GM19463 (cell line): Measurements from ENCODE around the gene MEMO1.
"Not testable (repeated sequence)": the region's sequence is repeated elsewhere in the genome, so short reads cannot be mapped to it uniquely, and the experiment has no call there.

ENCODE experiments used
- ATAC-seq: cut with Tn5 transposase; IDR thresholded peaks from one replicate; pipeline ENCODE4 v1.9.1; 2021; ENCODE audit warnings: mild to moderate bottlenecking, moderate library complexity; ENCODE audit not compliant: unreplicated experiment

Gene MEMO1

DNA sequence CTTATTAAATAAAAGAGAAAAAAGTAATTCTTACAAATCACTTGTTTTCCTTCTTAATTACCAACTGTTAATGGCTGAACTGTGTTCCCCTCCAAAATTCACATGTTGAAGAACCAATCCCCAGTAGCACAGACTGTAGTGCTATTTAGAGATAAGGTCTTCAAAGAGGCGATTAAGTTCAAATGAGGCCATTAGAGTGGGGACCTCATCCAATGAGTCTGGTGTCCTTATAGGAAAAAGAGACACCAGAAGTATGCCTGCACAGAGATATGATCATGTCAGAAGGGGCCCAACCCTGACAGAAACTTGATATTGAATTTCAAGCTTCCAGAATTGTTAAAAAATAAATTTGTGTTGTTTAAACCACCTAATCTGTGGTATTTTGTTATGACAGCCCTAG, 89.8 kb downstream of the MEMO1 start:
- ATAC-seq: no peak

DNA sequence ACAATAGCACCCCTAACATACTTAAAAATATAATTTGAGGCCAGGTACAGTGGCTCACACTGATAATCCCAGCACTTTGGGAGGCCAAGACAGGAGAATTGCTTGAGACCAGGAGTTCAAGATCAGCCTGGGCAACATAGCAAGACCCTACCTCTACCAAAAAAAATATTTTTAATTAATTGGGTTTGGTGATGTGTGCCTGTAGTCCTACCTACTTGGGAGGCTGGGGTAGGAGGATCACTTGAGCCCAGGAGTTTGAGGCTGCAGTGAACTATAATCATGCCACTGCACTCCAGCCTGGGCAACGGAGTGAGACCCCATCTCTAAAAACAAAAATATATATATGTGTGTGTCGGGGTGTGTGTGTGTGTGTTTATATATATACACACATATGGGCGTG, 91.3 kb downstream of the MEMO1 start:
- ATAC-seq: no peak

DNA sequence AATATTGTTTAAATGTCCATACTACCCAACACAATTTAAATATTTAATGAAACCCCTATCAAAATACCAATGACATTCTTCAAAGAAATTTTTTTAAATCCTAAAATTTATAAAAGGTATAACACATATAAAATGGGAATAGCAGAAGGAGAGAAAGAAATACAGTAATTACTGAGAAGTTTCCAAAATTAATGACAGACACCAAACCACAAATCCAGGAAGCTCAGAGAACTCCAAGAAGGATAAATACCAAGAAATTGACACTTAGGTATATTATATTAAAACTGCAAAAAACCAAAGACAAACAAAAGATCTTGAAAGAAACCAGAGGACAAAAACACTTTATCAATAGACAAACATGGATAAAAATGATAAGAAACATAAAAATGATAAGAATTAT, 101.1 kb downstream of the MEMO1 start:
- ATAC-seq: no peak

DNA sequence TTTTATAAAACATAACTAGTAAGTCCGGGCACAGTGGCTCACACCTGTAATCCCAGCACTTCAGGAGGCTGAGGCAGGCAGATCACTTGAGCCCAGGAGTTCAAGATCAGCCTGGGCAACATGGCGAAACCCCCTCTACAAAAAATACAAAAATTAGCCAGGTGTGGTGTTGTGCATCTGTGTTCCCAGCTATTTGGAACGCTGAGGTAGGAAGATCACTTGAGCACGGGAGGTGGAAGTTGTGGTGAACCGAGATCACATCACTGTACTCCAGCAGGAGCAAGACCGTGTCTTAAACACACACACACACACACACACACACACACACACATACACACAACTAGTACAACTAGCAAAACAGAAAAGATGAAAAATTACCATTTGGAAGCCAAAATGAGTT, 103.3 kb downstream of the MEMO1 start:
- not testable (repeated sequence) for ATAC-seq

DNA sequence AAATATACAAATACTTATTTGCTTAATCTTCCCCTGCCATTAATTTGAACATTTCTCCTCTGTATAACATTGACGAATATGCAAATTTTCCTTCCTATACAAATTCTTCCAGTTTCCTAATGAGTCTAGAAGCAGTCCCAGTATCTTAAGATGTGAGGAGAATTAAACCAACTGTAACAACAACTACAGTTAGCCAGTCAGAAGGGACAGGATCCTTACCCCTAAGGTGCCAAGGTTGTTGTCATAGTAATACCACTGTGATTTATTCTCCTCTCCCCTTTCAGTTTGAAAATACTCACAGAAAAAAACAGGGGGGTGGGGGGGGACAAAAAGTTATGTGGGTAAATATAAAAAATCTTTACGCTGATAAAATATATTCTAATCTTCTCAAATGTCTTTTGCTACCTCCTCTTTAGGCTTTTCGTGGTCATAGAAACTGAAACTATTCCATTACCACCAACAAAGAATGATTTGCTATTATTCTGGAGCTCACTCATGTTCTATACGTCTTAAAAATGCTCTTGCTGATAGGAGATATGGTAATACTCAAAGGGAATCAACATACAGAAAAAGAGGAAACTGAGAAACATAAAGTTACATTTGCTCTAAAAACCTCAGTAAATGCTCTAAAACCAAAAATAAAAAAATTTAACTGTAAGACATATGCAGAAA, 107.6 kb downstream of the MEMO1 start:
- ATAC-seq: no peak

DNA sequence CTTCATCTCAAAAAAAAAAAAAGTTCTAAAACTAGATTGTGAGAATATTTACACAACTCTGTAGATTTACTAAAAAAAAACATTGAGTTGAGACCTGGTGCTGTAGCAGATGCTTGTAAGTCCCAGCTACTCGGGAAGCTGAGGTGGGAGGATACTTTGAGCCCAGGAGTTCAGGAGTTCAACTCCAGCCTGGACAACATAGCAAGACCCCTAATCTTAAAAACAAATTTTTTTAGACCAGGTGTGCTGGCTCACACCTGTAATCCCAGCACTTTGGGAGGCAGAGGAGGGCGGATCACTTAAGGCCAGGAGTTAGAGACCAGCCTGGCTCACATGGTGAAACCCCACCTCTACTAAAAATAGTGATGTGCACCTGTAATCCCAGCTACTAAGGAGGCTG, 108.9 kb downstream of the MEMO1 start:
- no peak for ATAC-seq

DNA sequence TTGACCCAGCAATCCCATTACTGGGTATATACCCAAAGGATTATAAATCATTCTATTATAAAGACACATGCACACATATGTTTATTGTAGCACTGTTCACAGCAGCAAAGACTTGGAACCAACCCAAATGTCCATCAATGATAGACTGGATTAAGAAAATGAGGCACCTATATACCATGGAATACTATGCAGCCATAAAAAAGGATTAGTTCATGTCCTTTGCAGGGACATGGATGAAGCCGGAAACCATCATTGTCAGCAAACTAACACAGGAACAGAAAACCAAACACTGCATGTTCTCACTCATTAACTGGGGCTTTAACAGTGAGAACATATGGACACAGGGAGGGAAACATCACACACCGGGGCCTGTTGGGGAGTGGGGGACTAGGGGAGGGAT, 110.7 kb downstream of the MEMO1 start:
- ATAC-seq: not testable (repeated sequence)

DNA sequence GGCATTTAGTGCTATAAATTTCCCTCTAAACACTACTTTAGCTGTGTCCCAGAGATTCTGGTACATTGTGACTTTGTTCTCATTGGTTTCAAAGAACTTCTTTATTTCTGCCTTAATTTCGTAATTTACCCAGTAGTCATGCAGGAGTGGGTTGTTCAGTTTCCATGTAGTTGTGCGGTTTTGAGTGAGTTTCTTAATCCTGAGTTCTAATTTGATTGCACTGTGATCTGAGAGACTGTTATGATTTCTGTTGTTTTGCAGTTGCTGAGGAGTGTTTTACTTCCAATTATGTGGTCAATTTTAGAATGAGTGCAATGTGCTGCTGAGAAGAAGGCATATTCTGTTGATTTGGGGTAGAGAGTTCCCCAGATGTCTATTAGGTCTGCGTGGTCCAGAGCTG, 112.5 kb downstream of the MEMO1 start:
- not testable (repeated sequence) for ATAC-seq

DNA sequence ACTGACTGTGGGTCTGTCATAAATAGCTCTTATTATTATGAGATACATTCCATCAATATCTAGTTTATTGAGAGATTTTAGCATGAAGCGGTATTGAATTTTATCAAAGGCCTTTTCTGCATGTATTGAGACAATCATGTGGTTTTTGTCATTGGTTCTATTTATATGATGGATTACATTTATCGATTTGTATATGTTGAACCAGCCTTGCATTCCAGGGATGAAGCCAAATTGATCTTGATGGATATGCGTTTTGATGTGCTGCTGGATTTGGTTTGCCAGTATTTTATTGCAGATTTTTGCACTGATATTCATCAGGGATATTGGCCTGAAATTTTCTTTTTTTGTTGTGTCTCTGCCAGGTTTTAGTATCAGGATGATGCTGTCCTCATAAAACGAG, 113.5 kb downstream of the MEMO1 start:
- ATAC-seq: not testable (repeated sequence)

DNA sequence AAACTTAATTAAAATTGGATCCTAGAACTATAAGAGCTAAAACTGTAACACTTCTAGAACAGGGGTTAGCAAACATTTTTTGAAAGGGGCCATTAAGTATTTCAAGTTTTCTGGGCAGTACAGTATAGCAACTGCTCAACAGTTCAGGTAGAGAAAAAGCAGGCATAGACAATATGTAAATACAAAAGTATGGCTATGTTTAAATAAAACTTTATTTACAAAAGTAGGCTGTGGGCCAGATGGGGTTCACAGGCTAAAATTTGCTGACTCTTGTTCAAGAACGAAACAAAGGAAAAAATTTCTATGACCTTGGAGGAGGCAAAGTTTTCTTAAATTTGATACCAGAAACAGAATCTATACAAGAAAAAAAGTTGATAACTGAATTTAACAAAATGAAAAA, 114.5 kb downstream of the MEMO1 start:
- ATAC-seq: no peak

DNA sequence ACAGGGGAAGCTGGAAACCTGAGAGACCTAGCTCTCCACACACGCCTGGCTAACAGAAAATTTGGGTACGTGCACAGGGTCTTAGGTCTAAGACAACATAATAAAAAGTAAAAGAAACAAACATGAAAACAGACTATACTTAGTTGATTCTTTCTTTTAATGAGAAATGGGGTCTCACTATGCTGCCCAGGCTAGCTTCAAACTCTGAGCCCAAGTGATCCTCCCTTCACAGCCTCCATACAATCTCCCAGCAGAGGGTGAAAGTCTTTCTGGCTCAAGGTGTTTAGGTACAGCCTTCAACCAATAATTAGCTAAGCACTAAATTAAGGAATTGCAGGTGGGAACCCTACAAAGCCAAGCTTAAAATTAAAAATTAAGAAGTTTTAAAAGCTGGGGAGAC, 116.2 kb downstream of the MEMO1 start:
- no peak for ATAC-seq

DNA sequence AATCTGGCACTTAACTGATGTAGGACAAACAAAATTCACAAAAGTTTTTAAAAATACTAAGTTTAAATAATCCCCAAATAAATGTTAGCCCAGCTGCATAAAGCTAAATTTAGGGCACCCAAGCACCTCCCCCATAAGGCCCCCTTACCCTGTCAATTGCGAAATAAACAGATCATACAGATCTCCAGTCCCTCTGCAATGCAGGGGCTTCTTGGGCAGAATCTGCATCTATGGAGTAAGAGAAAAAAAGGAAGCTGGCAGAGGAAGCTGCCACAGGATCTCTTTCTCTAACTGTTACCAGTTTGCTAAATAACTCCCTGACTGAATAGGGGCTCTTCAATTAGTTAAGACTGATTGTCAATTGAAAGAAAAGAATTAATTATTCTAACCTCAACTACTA, 117.7 kb downstream of the MEMO1 start:
- no peak for ATAC-seq

DNA sequence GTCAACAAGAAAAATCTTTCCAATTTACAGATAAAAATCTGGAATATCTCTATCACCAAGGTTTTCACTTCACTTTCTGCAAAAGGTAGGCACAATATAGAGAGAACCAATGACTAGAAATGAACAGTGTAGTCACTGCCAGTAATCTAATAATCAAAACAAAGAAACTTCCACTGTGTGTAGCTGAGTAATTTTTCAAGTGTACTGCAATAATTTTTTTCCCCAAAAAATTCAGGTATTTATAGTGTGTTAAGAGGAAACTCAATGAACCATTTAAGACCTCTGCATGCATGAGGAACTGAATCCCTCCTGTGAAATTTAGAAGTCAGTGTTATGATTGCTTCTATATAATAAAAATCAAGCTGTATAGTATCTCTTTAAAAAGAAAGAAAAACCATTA, 121.8 kb downstream of the MEMO1 start:
- no peak for ATAC-seq

DNA sequence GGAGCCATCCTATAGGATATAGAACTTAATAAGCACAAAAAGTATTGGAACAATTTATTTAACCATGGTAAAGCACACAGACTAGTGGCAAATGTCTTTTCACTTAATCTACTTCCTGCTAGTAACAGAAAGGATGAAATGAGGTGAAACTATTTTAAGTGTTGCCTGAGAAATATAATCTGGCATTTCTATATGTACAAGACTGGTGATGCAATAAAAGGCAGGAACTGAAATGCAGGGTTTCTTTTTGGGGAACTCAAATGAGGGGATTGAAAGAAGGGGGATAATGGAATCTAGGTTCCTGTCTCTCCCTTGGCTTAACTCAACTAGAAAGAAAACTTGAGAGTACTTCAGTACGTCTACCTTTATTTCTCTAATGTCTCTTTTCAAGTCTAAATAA, 122.3 kb downstream of the MEMO1 start:
- ATAC-seq: no peak

DNA sequence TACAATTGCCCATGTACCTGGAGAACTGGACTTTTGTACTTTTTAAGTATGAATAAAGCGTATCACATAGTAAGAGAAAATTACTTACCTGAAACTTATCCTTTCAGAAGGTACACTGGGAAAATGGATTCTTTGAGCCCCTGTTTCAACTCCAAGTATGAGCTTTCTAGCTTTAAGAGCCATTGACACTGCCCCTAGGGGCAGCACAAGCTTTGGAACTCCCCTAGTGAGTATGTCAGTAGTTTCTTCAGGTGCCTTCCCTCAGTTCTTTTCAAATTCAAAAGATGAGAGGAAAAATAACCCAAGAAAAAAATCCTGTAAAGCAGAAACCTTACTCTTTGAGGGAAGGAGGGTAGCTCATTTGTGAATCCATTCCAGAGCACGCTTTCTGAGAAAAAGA, 124.1 kb downstream of the MEMO1 start:
- no peak for ATAC-seq

DNA sequence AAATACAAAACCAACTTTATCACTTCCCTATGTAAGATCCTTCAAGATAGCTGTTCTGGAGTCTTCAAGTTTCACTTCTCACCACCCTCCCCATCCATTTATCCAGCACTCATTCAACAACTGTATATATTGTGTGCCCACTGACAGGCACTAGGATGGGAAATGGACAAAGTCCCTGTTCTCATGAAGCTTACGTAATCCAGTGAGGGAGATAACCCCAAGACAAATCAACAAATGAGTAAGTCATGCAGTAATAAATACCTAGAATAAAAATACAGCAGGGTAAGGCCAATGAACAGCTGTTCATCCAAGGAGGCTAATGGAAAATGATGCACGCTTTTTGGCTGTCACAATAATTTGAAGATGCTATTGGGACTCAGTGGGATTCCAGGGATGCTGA, 133.8 kb downstream of the MEMO1 start:
- no peak for ATAC-seq

DNA sequence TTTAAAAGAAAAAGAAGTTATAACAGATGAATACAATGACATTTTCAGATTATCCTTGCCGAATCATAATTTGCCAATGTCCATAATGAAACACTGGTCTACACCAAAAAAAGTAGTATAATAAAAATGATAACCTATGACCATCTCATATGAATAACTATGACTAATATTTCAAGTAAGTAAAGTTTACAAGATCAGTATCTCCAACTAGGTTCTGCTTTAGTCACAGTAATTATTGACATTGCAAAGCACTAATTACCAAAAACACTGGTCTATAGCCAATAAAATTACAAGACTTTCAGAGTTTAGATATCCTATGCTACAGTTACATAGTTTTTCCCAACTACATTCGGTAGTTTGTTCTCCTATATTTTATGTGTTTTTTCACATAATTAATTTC, 136.7 kb downstream of the MEMO1 start:
- no peak for ATAC-seq

DNA sequence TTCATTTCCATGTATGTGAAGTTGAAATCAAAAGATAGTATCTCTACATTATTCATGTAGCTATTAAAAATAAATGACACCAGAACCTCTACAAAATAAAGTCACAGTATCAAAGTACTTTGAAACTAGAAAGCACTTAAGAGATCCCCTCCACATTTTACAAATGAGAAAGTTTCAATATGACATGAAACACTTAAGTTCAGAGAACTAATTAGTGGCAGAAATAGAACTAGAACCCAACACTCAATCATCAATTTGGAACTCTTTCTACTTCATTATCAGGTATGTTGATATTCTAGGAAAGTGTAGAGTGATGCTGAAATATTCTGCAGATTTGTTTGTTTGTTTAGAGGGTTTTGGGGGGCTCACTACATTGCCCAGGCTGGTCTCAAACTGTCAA, 145.6 kb downstream of the MEMO1 start:
- ATAC-seq: no peak

DNA sequence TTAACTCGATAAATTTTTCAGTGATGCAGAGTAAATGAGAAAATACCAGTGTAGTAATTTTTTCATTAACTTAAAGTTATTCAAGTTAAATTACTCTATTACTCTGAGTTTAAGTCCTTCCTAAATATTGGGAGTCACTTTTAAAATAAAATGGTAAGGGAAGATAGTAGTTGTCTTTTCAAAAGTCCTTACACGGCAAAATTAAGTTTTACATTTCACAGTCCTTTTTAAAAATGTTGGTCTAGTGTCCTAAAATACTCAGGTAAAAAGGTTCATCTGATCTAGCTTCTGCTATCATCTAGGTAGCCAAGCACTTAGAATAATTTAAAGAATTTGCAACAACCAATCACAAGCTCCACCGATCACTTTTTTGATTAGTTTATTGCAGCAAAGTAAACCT, 146.9 kb downstream of the MEMO1 start:
- no peak for ATAC-seq

DNA sequence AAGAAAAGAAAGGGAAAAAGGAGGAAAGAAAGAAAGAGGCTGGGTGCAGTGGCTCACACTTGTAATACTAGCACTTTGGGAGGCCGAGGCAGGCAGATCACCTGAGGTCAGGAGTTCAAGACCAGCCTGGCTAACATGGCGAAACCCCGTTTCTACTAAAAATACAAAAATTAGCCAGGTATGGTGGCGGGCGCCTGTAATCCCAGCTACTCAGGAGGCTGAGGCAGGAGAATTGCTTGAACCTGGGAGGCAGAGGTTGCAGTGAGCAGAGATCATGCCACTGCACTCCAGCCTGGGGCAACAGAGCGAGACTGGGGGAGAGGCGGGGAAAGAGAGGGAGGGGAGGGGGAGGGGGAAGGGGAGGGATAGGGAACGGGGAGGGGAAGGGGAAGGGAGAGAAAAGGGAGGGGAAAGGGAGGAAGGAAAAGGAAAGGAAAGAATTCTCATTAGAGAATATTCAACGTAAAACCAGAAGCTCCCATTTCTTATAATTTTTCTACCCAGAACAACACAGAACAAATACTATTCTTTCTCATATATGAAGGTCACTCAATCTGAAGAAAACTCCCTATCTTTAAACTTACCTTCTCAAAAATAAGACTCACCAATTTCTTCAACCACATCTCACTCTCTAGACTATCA, 147.7 kb downstream of the MEMO1 start:
- not testable (repeated sequence) for ATAC-seq

DNA sequence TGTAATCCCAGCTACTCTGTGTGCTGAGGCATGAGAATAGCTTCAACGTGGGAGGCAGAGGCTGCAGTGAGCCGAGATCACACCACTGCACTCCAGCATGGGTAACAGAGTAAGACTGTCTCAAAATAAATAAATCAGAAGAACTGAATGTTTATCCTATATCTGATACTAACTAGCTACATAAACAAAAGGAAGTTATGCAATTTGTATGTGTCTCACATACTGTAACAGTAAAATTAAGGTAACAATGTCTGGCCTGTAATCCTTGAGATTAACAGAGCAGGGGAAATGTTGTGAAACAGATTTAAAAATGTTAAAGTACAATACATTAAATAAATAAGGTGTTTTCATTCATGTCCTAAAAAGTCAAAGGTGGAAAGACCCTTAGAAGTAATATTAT, 150.8 kb downstream of the MEMO1 start:
- no peak for ATAC-seq

DNA sequence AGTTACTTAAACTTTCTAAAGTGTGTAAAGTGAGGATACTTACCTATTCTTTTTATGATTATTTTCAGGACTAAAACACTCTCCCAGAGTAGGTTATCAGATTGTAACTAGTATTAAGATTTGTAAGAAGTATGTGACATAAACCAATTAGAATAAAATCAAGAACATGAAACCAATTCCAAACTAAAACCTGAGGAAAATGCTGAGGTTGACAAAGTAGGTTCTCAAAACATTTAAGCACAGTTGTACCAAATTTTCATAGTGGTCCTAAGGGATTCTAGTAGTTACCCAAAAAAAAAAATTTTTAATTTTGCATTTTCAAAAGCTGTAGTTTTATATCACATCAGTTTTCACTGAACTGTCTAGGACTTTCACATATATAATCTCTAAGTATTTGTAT, 157.3 kb downstream of the MEMO1 start:
- no peak for ATAC-seq

DNA sequence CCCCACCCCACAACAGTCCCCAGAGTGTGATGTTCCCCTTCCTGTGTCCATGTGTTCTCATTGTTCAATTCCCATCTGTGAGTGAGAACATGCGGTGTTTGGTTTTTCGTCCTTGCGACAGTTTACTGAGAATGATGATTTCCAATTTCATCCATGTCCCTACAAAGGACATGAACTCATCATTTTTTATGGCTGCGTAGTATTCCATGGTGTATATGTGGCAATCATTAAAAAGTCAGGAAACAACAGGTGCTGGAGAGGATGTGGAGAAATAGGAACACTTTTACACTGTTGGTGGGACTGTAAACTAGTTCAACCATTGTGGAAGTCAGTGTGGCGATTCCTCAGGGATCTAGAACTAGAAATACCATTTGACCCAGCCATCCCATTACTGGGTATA, 168.7 kb downstream of the MEMO1 start:
- not testable (repeated sequence) for ATAC-seq
